Fibroblast of peridontal ligament (primary cell): Measurements from ENCODE around the gene FSTL4.

Source experiments
- DNase-seq: peaks from one replicate; pipeline ENCODE4 v3.0.0-alpha.2; 2010; ENCODE audit errors: extremely low read depth

FSTL4 gene

DNA sequence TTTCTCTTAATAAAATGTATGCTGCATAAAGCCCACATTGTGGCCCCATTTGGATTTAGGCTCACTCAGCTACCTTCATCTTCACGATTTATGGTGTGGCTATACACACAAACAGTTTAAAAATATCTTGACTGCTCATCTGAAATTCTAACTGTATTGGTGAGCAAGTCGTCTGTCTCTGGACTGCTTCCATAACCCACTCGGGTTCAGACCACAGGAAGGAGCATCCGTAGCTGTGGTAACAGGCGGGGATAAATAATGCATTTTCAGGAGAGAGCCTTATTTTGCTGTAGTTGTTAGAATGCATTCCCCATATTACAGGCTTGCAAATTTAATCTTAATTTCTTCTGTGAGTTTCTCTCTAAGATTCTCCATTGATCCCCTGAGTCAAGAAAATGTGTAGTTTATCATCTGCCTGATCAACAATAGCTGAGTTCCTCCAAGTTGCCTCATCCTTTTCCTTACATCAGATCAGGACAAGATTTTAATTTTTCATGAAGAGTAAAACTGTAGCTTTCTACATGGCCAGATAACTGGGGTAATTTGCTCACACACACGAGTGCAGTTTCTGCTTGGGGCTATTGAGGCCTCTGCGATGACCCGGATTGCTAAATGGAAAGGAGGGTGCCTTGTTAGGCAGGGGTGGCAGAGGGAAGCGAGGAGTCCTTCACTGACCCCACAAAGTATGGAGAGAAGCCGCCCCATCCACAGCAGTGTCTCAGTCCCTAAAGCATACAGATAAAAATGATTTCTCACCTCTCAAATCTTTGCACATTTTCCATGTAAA, 133.9 kb downstream of the FSTL4 start:
- DNase-seq: no peak

DNA sequence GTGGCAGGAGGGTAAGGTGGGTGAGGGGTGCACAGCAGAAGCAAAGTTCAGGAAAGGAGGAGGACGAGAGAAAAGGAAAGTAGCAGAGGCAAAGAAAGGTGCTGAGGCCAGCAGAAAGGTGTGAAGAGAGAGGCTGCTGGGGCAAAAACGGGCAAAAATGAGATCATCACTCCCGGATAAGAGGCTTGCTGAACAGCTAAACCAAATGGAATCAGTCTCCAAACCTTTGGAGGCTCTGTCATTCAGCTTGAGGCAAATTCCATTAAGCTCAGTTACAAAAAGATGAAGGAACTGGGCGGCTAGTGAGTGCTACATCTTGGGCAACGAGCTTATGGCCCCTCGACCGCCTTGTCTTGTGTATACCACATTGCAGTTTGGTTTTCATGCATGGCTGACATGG, 136.4 kb downstream of the FSTL4 start:
- DNase-seq: no peak

DNA sequence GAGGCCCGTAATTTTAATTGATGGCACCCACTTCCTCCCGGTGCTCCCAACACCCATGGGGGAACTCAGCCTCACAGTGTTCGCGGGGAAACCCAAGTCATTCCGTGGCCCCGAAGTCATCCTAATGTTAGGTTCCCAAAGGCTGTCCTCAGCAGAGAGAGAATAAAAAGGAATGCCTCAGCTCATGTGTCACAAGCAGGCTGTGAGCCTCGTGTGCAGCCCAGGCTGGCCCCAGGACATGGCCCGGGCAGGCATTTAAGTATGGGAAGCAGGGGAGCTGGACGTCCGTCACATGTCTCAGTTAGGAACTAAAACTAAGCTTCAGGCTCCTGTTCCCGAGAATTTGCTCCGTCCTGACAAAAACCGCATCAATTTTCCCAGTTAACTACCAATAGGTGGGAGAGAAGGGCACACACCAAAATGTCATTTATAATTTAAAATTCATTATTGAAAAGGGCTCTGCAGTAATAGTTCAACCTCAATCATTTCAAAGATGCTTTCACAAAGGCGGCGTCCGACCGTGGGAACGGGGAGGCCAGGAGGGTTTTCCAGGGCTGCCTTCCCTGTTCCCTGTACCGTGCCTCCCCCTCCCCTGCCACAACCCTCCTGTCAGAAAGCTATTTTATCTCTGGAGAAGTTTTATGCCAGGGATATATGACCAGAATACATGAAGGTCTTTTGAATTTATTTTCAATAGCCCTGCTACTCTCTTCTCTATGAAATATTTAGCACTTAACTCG, 137.3 kb downstream of the FSTL4 start:
- DNase-seq: no peak

DNA sequence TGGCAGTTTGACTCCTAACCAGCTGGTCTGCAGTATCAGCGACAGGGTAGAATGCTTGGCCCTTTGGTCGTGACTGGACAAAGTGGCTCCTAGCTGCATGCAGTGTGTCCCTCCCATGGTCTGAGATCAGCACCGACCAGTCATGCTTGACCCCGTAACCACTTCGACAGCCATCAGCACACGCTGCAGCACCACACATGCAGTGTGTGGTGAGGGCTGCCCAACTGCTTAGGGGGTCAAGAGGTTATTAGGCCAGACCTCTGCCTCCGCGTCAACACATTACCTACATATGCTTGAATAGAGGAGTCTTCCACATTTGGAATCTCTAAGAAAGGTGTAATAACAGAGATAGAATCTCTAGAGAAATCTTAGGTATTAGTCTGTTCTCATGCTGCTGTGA, 139.1 kb downstream of the FSTL4 start:
- no peak for DNase-seq

DNA sequence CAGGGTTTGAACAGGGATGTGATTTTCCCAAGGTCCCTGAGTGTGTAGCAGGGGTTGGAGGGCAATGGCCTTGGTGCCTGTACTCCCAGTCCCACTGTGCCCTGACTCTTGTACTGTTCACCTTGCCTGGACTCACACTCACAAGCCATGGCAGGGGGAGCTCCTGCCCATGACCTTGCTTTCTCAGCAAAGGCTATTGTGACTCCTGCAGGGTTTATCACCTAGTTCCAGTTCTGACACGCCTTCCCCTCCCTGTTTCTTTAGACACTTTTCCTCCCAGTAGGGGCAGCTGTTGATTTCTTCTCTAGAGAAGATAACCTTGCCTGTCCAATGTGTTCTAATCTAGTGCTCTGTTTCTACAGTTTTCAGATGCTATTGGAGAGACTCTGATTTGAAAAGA, 139.5 kb downstream of the FSTL4 start:
- no peak for DNase-seq

DNA sequence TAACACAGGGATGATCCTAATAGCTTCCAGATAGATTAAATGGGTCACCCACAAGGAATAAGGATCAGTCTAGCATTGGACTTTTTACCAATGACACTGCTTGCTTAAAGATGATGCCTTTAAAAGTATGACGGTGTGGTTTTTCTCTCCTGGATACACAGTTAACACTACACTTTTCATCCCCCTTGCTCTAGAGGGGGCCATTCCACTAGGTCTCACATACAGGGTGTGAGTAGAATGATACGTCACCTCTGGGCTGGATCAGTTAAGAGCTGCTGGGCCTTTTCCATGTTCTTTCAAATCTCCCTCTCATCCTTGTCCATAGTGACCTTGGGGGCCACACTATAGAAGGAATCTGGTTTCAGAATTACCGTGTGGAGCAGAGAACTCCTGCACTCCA, 140.6 kb downstream of the FSTL4 start:
- no peak for DNase-seq

DNA sequence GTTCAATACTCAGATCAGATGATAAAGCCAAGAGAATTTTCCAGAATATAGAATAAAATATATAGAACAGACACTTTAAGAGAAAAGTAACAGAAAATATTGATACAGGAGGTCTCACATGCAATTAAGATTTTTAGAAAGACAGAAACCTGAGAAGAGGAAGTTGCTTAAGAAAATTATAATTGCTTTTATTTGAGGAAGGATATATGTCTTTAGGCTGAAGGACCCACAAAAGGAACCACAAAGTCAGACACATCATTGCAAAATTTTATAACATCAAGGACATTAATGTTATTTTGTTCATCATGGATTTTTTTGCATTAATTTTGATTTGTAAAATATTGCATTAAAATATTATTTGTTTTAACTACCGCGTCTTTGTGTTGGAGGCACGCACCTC, 141.5 kb downstream of the FSTL4 start:
- no peak for DNase-seq

DNA sequence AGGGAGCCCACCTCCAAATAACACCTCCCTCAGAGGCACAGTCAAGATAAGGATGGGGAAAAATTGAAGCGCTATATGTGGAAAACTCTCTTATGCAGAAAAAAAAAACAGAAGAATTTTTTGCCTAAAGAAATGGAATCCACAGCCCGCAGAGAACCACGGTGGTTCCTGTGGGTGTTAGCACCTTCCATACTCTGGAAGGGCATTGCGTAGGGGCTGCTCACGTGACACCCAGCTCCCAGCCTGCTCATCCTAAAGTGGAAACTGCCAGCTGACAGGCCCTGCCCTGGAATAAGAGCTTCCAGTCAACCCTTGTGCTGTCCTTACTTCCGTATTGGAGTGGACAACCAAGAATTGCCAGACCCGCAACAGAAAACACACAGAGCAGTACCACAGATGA, 142.5 kb downstream of the FSTL4 start:
- DNase-seq: no peak

DNA sequence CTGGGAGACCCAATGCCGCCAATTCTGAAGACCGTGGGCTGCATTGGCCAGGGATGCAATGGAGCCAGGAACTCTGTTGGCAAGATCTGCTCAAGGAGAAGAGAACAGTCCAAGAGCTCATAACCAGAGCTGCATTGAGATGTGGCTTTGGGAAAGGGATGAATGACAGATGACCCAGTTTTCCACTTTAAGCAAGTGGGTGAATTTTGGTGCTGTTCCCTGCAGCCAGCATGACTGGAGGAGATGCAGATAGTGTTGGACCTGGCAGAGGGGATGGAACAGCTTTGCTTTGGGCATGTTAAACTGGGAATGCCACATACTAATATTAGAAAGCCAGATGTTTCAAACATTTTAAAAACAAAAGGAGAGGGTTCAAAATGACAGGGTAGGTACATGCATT, 143.1 kb downstream of the FSTL4 start:
- DNase-seq: no peak

DNA sequence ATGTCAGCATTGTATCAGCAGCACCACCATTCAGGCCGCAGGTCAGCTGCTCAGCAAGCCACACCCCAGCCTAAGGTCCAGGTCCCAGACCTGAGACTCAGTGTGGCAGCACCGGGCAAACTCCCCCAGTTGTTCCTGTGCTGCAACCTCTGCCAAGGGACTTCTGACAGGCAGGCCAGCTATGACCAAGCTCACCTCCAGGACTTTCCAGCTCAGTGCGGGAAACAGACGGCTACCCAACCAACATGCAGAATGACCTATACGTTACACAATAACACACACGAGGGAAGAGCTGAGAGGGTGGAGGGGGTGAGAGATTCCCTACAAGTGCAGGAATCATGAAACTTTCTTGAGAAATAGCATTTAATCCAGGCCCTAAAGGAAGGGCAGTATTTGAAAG, 143.7 kb downstream of the FSTL4 start:
- no peak for DNase-seq

DNA sequence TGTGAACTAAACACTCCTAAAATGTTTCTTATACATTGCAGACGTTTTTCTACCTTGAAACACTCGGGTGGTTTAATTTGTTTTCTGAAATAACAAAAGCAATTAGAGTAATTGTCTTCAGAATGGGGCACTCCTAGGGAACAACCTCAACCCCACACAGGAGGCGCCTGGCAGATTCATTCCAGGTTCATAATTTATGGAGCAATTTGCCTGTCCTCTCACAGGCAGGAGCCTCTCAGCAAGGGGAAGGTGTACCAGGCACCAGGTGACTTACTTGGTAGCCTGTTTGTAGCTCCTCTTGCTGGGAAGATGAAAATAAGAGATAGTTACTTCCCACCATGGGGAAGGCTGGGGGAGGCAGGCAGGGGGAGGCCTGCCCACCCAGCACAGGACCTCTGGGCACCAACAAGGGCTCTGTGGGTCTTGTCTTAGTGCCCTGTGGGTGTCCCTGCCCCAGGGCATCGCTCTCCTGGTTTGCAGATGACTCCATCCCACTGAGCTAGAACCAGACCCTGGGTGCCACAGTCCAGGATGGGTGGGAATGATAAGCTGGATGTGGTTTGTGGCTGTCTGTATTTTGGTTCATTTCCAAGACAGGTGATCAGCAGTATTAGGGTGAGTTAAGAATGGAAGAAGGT, 144.4 kb downstream of the FSTL4 start:
- DNase-seq: no peak

DNA sequence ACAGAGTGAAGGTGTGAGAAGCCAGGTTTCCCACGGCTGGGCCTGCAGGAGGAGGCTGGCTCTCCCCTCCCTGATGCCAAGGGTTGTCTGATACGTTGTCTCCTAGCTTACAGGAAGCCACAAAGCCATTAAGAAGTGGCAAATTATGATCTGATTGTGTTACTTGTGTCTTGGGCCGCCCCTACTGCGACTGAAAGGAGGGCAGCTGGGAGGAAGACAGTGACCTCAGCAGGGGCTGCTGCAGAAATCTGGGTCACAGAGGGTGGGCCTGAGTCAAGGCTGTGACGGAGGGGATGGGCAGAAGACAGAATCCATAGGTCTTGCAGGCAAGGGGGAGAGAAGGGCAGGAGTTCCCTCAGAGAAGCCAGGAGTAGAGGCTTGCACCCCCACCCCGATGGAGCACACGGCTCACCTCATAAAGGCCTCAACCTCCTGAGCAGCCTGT, 145.0 kb downstream of the FSTL4 start:
- no peak for DNase-seq

DNA sequence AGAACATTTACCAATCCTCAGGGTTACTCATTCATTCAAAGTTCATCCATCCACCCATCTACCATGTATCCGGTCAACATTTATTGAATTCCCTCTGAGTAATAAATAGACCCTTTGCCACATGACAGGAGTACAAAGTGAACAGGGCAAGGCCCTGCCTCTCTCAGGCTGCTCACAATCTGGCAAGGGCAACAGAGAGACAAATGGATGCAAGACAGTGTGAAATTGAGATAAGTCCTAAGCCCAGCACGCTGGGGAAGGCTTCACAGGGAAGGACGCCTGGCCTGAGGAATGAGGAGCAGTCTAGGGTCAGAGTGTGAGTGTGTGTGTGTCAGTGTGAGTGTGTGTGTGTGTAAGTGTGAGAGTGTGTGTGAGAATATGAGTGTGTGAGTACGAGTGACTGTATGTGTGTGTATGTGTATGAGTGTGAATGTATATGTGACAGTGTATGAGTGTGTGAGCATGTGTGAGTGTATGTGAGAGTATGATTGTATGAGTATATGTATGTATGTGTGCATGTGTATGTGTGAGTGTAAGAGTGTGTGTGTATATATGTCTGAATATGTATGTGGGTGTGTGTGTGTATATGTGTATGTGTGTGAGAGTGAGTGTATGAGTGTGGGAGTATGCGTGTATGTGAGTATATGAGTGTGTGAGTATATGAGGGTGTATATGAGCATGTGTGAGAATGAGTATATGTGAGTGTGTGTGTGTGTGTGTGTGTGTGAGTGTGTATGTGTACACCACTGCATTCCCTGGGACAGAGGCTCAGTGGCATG, 145.6 kb downstream of the FSTL4 start:
- no peak for DNase-seq

DNA sequence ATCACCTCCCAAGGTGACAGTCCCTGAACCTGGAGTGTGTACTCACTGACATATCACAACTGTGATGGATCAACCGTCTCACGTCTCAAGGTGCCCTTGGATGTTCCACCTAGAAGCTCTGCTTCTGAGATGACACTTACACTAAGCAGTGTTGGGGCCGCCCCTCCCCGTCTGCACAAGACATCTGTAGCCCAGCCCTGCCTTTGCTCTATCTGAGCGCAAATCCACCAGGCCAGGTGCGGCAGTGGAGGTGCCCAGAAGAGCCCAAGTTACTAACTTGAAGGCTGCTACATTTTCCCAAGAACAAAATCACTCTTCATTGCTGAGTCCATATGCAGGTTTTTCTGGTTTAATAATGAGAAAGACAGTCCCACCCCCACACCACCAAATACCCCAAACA, 148.3 kb downstream of the FSTL4 start:
- no peak for DNase-seq

DNA sequence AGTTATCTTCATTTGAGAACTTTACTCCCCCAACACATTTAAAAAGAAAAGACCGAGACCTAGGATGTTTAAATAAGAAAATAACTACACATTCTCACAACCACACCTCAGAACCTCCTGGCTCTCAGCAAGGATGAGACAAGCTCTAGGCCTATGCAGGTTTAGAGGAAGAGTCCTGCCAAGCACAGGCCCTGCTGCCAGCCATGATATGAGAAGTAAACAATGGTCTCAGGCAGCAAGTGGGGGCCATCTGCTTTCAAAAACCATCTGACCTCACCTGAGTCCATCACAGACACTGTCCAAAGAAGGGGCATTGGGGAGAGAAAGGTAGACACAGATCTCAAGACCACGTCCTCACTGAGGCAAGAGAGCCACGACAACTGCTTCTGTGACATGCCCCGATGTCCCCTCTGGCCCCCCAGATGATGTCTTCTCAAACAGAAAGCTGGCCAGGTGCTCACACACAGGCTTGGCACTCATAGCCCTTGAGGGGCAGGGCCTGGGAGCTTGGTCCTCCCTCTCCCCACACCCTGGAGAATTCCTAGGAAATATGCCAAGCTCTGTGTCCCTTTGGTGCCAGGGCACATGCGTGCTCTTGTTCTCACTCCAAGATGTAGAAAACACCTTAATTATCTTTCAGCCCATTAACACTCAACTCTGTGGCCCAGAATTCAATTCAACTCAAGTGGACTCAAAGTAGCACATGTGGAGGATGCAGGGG, 150.4 kb downstream of the FSTL4 start:
- DNase-seq: no peak

DNA sequence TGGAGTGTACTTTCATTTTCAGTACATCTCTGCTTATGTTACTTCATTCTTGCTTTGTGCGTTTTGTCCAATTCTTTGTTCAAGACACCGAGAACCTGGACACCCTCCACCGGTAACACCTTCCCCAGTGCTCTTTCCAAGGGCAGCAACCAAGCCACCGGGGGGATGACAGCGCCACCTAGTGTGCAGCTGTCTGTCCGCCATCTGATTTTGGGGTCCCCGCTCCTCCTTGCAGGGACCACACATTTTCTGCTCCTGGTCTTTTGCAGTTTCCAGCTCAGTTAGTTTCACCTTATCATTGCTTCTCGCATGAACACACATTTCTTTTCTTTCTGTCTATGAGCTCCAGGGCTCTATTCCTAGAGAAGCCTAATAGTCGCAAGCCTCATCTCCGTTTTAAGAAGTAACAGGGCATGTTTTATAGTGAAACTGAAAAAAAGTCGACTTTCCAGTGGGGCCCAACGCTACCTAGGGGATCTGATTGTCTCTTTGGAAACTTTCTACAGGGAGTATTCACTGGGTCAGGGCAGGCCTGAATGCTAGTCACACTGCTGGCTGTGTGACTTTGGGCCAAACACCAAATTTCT, 152.1 kb downstream of the FSTL4 start:
- no peak for DNase-seq

DNA sequence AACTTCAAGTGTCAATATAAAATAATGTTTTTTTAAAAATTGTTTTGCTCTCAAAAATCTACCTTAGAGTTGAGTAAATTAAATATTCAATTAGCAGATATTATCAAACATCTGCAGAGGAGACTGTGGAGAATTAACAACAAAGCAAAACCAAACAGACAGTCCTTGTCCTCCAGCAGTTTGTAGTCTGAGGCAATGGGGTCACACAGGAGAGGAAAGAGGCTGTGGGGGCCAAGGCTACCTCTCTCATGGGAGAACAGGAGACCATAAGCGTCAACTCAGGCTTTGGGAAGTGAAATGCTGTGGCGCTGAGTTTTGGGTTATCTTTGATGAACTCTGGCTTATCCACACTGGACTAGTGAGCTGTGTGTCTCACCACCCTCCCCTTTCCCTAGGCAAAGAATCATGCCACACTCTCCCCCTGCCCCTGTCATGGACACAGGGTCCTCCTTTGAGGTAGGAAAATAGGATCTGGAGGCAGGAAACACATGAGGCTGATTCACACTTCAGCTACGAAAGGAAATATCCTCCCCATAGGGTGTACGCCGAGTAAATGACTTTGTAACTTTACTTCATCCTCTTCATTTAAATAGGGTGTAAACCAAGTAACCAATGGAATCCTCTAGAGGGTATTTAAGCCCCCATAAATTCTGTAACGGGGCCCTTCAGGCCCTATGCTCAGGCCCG, 152.7 kb downstream of the FSTL4 start:
- DNase-seq: no peak

DNA sequence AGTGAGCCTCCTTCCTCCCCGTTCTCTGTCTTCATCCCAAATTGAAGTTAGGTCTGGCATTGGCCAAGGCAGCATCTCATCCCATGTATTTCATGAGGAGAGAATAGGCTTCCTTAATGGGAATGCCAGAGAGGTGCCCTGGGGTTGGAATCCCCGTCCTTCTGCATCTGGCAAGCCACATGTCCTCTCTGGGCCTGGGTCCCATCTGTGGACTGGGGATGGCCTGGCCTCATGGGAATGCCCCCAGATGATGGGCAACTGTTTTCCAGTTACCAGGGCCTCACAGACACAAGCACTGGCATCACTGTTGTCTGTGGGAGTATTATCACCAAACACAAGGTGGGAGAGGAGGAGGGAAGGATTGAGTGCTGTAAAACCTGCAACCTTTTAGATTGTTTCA, 153.9 kb downstream of the FSTL4 start:
- DNase-seq: no peak

DNA sequence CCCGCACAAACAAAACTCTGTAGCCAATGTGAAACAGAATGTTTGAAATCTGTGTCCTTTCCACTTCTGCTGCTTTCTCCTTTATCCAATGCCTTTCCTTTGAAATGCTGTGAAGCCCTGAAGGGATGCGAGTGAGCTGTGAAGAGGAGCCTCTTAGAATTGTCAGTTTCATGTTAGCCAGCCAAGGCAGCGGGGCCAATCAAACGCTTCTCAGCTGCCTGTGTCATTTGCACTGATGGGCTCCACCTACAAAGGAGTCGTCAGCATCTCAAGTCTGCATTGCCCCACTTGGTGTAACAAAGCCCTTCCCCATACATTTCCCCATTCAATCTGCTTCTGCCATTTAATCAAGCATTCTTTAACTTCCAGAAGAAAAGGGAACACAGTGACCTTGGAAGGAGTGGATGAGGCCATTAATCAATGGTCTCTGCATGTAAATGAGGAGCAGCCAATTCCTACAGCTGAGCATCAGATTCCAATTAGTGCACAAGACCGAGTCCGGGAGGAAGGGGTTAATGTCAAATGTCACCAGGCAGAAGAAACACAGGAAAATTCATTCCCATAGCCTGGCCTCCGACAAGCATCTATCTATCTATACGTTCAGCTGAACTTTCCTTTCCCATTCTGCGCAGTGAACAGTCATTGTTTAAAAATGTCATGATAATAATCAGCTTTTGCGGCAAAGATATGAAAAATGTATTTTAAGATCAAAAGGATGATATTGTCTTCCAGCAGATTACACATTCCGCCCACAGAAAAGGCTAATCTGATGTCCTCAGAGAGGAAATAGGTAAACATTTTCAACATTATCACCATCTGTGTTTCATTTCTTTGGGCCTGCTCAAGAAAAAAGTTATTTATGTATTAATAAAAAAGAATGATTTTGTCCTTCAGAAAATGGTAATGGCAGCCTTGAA, 154.6 kb downstream of the FSTL4 start:
- no peak for DNase-seq
